ENCODE data around the gene DNAAF5.

DNAAF5 gene

DNA sequence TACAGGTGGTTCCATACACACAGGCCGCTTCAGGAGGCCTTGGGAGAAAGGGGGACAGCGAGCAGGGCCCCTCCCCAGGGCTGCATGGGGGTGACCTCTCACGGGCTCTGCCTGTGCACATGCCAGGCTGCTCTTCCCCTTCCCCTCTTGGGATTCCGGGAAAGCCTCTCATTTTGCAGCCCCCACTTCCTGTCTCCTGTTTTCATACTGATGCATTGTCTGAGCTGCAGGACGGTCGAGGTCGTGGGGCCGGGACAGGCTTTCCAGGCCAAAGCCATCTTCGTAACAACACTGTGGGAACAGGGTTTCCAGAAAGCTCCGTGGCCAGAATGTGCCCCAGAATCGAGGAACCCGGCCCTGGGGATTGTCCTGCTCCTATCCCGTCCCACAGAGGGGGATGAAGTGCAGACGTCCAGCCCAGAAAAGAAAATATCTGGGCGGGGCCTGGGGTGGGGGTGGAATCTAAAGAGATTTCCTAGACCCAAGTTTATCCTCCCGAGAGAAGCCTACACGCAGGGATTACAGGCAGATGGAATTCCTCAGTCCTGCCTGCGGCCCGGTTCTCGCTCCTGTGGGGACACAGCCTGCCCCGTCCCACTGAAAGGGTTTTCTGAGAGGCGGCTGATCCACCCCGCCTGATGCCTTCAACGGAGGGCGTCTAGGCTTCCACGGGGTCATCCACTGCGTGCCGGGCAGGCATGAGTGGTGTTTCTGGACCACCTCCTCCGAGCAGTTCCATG lies 29.5 kb upstream of the DNAAF5 start:
- CTCF ChIA-PET = no interaction called here

DNA sequence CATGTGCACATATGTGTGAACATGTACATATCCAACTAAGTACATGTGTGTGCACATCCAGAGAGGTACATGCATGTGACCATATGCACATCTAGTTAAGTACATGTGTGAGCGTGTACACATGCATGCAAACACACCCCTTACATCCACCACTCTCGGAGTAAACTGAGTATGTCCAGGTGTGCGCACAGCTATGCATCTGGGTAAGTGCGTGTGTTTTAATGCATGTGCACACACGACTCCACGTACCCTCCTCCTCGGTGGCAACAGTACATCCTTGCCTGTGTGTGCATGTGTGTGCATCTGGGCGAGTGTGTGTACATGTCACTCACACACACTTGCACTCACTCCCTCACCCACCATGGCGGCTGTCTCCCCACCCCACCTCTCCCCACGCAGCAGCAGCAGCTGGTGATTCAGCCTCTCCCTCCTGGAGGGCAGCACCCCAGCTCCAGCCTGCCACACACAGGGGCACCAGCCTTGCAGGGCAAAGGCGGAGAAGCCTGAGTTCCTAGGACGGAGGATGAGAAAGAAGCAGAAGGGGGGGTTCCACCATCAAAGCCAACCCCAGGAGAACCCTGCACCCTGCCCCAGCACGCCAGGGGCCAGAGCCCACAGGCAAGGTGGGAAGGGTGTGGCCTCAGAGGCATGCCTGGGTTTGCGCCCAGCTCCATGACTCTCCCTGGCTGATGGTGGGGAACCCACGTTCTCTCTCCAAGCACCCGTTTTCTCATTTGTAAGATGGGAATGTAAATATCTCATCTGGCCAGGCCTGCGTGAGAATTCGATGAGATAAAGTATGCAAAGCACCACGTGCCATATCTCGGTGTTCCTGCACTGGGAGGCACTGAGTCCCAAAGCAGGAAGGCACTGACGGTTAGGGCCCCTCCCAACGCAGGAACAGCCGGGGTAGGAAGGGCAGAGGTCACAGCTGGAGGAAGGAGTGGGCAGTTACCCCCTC lies 27.7 kb upstream of the DNAAF5 start:
- Histone ChIP-seq H3K9me3 (ENCODE audit: control extremely low read depth in 1 of 5, control insufficient read depth in 4 of 5, insufficient read depth in 2 of 5, low read depth in 1 of 5, low read length in 4 of 5) (peaks cover 0 to 8% (median 2%) of the 10 kb centered on the region in 5 experiments), H3K27ac (ENCODE audit: insufficient read depth in 1 of 2, low read depth in 1 of 2, low read length in 2 of 2, poor library complexity in 1 of 2, severe bottlenecking in 2 of 2) (no peak overlapping the region), H3K27me3 (replicated peaks in 2 of 5; ENCODE audit: control insufficient read depth in 4 of 5, insufficient read depth in 5 of 5, low read length in 4 of 5) (no peaks in the 10 kb centered on the region), H3K36me3 (ENCODE audit: control insufficient read depth in 4 of 4, insufficient read depth in 4 of 4, low read length in 3 of 4) (peaks cover 0 to 10% (median 2%) of the 10 kb centered on the region in 4 experiments), H3K4me1 (ENCODE audit: control extremely low read depth in 1 of 4, control insufficient read depth in 4 of 4, insufficient read depth in 4 of 4, low read length in 3 of 4) (peaks cover 0 to 2% (median 0%) of the 10 kb centered on the region in 4 experiments), H3K4me3 (ENCODE audit: control insufficient read depth in 1 of 7, extremely low read depth in 1 of 7, insufficient read depth in 4 of 7, low read depth in 2 of 7, low read length in 6 of 7) (no peak overlapping the region)
- no peak for DNase-seq
- CTCF ChIA-PET = no interaction called here
- 95% methylated on average over 13 of the region's 23 CpGs for WGBS (ENCODE audit: insufficient coverage)
- POLR2A ChIA-PET = no interaction called here

More for the DNA sequence above, 29.5 kb upstream of the DNAAF5 start:
- no peaks in the 10 kb centered on the region for H3K27me3 ChIP-seq (replicated peaks in 2 of 5; ENCODE audit: control insufficient read depth in 4 of 5, insufficient read depth in 5 of 5, low read length in 4 of 5)
- no peak overlapping the region for H3K4me3 ChIP-seq (ENCODE audit: control insufficient read depth in 1 of 7, extremely low read depth in 1 of 7, insufficient read depth in 4 of 7, low read depth in 2 of 7, low read length in 6 of 7)
- H3K27ac ChIP-seq (ENCODE audit: insufficient read depth in 1 of 2, low read depth in 1 of 2, low read length in 2 of 2, poor library complexity in 1 of 2, severe bottlenecking in 2 of 2) = no peak overlapping the region
- DNase-seq = no peak
- peaks cover 0 to 15% (median 3%) of the 10 kb centered on the region in 4 experiments for H3K36me3 ChIP-seq (ENCODE audit: control insufficient read depth in 4 of 4, insufficient read depth in 4 of 4, low read length in 3 of 4)
- H3K4me1 ChIP-seq (ENCODE audit: control extremely low read depth in 1 of 4, control insufficient read depth in 4 of 4, insufficient read depth in 4 of 4, low read length in 3 of 4) = peaks cover 0 to 2% (median 0%) of the 10 kb centered on the region in 4 experiments
- over 99% methylated on average over 29 of the region's 29 CpGs for WGBS (ENCODE audit: insufficient coverage)
- peaks cover 0 to 5% (median 0%) of the 10 kb centered on the region in 5 experiments for H3K9me3 ChIP-seq (ENCODE audit: control extremely low read depth in 1 of 5, control insufficient read depth in 4 of 5, insufficient read depth in 2 of 5, low read depth in 1 of 5, low read length in 4 of 5)
- POLR2A ChIA-PET = no interaction called here

DNA sequence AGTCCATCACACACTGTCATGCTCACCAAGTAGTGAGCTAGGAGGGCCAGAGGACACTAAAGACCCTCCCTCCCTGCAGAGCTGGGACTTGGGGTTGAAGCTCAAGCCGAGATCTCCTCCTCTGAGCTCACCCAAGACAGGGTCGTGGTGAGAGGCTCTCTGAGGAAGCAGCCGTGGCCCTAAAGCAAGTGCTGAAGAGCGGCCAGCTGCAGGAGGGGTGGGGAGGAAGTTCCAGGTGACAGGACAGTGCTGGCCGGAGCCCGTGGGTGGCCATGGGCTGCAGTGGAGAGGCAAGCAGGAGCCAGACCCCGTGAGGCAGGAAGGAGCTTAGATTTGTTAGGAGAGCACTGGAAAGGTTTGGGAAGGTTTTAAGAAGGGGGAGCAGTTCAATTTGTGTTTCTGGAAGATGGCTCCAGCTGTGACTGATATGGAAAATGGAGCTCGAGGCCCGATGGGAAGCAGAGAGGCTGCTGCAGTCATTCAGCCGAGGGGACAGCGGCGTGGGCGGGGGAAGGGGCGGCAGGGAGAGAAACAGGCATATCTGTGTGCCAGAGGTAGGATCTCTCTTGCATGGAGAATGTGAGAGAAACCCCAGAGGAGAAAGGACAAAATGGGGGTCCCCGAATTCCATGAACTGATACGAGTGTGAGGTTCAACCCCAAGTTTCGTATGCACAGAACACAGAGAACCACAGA lies 26.9 kb upstream of the DNAAF5 start:
- H3K4me3 ChIP-seq (ENCODE audit: control insufficient read depth in 1 of 7, extremely low read depth in 1 of 7, insufficient read depth in 4 of 7, low read depth in 2 of 7, low read length in 6 of 7) = no peak overlapping the region
- ChIA-PET CTCF (no interaction called here), POLR2A (no interaction called here)
- H3K9me3 ChIP-seq (ENCODE audit: control extremely low read depth in 1 of 5, control insufficient read depth in 4 of 5, insufficient read depth in 2 of 5, low read depth in 1 of 5, low read length in 4 of 5) = peaks cover 0 to 8% (median 2%) of the 10 kb centered on the region in 5 experiments
- WGBS (ENCODE audit: insufficient coverage) = 98% methylated on average over 15 of the region's 17 CpGs
- peaks cover 0 to 2% (median 0%) of the 10 kb centered on the region in 4 experiments for H3K4me1 ChIP-seq (ENCODE audit: control extremely low read depth in 1 of 4, control insufficient read depth in 4 of 4, insufficient read depth in 4 of 4, low read length in 3 of 4)
- H3K36me3 ChIP-seq (ENCODE audit: control insufficient read depth in 4 of 4, insufficient read depth in 4 of 4, low read length in 3 of 4) = peaks cover 0 to 10% (median 2%) of the 10 kb centered on the region in 4 experiments
- H3K27ac ChIP-seq (ENCODE audit: insufficient read depth in 1 of 2, low read depth in 1 of 2, low read length in 2 of 2, poor library complexity in 1 of 2, severe bottlenecking in 2 of 2) = no peak overlapping the region
- no peaks in the 10 kb centered on the region for H3K27me3 ChIP-seq (replicated peaks in 2 of 5; ENCODE audit: control insufficient read depth in 4 of 5, insufficient read depth in 5 of 5, low read length in 4 of 5)
- DNase-seq = no peak

- Histone ChIP-seq H3K36me3 (ENCODE audit: control insufficient read depth in 4 of 4, insufficient read depth in 4 of 4, low read length in 3 of 4) (peaks cover 0 to 10% (median 2%) of the 10 kb centered on the region in 4 experiments), H3K4me1 (ENCODE audit: control extremely low read depth in 1 of 4, control insufficient read depth in 4 of 4, insufficient read depth in 4 of 4, low read length in 3 of 4) (peaks cover 0 to 2% (median 0%) of the 10 kb centered on the region in 4 experiments), H3K27ac (ENCODE audit: insufficient read depth in 1 of 2, low read depth in 1 of 2, low read length in 2 of 2, poor library complexity in 1 of 2, severe bottlenecking in 2 of 2) (no peak overlapping the region), H3K27me3 (replicated peaks in 2 of 5; ENCODE audit: control insufficient read depth in 4 of 5, insufficient read depth in 5 of 5, low read length in 4 of 5) (no peaks in the 10 kb centered on the region), H3K4me3 (ENCODE audit: control insufficient read depth in 1 of 7, extremely low read depth in 1 of 7, insufficient read depth in 4 of 7, low read depth in 2 of 7, low read length in 6 of 7) (no peak overlapping the region), H3K9me3 (ENCODE audit: control extremely low read depth in 1 of 5, control insufficient read depth in 4 of 5, insufficient read depth in 2 of 5, low read depth in 1 of 5, low read length in 4 of 5) (peaks cover 0 to 8% (median 2%) of the 10 kb centered on the region in 5 experiments)
- ChIA-PET CTCF (no interaction called here), POLR2A (no interaction called here)
- DNase-seq = no peak
- 98% methylated on average over 3 of the region's 4 CpGs for WGBS (ENCODE audit: insufficient coverage)
Measured at GRCh38 chr7:701086-701671, 25.3 kb upstream of the DNAAF5 start.

- WGBS (ENCODE audit: insufficient coverage) = 100% methylated on average over 1 of the region's 3 CpGs
- no peak overlapping the region for H3K4me3 ChIP-seq (ENCODE audit: control insufficient read depth in 1 of 7, extremely low read depth in 1 of 7, insufficient read depth in 4 of 7, low read depth in 2 of 7, low read length in 6 of 7)
- H3K27ac ChIP-seq (ENCODE audit: insufficient read depth in 1 of 2, low read depth in 1 of 2, low read length in 2 of 2, poor library complexity in 1 of 2, severe bottlenecking in 2 of 2) = no peak overlapping the region
- peaks cover 0 to 8% (median 2%) of the 10 kb centered on the region in 5 experiments for H3K9me3 ChIP-seq (ENCODE audit: control extremely low read depth in 1 of 5, control insufficient read depth in 4 of 5, insufficient read depth in 2 of 5, low read depth in 1 of 5, low read length in 4 of 5)
- no peaks in the 10 kb centered on the region for H3K27me3 ChIP-seq (replicated peaks in 2 of 5; ENCODE audit: control insufficient read depth in 4 of 5, insufficient read depth in 5 of 5, low read length in 4 of 5)
- ChIA-PET POLR2A (no interaction called here), CTCF (no interaction called here)
- no peak for DNase-seq
- H3K36me3 ChIP-seq (ENCODE audit: control insufficient read depth in 4 of 4, insufficient read depth in 4 of 4, low read length in 3 of 4) = peaks cover 0 to 10% (median under 1%) of the 10 kb centered on the region in 4 experiments
- H3K4me1 ChIP-seq (ENCODE audit: control extremely low read depth in 1 of 4, control insufficient read depth in 4 of 4, insufficient read depth in 4 of 4, low read length in 3 of 4) = peaks cover 0 to 2% (median 0%) of the 10 kb centered on the region in 4 experiments
Measured at GRCh38 chr7:703049-703448, 23.4 kb upstream of the DNAAF5 start.

DNA sequence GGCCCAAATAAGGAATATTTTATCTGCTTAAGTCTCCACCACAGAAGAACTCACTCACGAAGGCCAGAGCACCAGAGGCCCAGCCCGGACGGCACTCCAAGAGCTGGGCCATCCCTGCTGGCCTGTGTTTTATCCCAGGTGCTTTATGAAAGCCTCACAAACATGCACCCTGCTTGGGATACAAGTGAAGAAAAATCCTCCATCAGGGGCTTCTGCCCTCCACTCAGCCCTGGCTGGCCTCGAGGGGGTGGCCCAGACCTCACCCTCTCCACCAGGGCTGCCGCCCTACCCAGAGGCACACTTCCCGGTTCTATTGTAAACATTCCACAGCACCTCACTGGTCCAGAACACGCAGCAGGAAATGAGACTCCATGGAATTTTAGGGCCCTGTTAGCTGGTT lies 19.8 kb upstream of the DNAAF5 start:
- Histone ChIP-seq H3K4me3 (ENCODE audit: control insufficient read depth in 1 of 7, extremely low read depth in 1 of 7, insufficient read depth in 4 of 7, low read depth in 2 of 7, low read length in 6 of 7) (no peak overlapping the region), H3K4me1 (ENCODE audit: control extremely low read depth in 1 of 4, control insufficient read depth in 4 of 4, insufficient read depth in 4 of 4, low read length in 3 of 4) (peaks cover 0 to 3% (median under 1%) of the 10 kb centered on the region in 4 experiments), H3K27ac (ENCODE audit: insufficient read depth in 1 of 2, low read depth in 1 of 2, low read length in 2 of 2, poor library complexity in 1 of 2, severe bottlenecking in 2 of 2) (no peak overlapping the region), H3K36me3 (ENCODE audit: control insufficient read depth in 4 of 4, insufficient read depth in 4 of 4, low read length in 3 of 4) (peaks cover 0 to 9% (median under 1%) of the 10 kb centered on the region in 4 experiments), H3K27me3 (replicated peaks in 2 of 5; ENCODE audit: control insufficient read depth in 4 of 5, insufficient read depth in 5 of 5, low read length in 4 of 5) (peaks cover 0 to 9% (median under 1%) of the 10 kb centered on the region in 5 experiments), H3K9me3 (ENCODE audit: control extremely low read depth in 1 of 5, control insufficient read depth in 4 of 5, insufficient read depth in 2 of 5, low read depth in 1 of 5, low read length in 4 of 5) (peaks cover 0 to 5% (median 2%) of the 10 kb centered on the region in 5 experiments)
- ChIA-PET CTCF (no interaction called here), POLR2A (no interaction called here)
- 100% methylated on average over 5 of the region's 7 CpGs for WGBS (ENCODE audit: insufficient coverage)
- no peak for DNase-seq
